ENCODE measurements around the gene ZBTB17. TPM values are rescaled to one million over a fixed set of nuclear protein-coding genes. Genes with fewer than 3 reads are reported as not detected.

The ZBTB17 gene
- total RNA-seq, 1 donor from 2014 or later: 24.7 TPM

DNA sequence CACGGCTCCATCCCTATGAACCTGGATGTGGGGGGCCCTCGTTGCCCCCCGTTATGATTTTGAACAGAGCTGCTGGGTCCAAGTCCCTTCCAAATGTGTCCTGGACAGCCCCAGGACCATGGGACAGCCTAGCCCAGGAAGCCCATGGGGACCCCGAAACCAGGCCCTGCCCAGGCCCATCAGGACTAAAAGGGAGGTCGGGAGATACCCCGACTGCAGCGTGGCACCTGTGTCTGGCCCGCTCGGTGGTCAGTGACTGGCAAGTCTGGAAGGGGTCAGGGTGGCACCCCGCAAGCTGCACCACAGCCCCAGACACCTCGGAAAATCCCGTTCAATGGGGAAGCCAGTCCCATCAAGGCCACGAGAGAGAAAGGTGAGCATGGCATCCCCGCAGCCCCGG, 17.8 kb upstream of the ZBTB17 start:
- H3K27ac ChIP-seq (replicated peaks): no peak overlapping the region
- no peaks in the 10 kb centered on the region for H3K4me1 ChIP-seq
- H3K27me3 ChIP-seq (ENCODE audit: low read depth): no peaks in the 10 kb centered on the region
- no peaks in the 10 kb centered on the region for H3K36me3 ChIP-seq
- intact Hi-C loops (cut with micrococcal nuclease): loop anchor here (5.0 kb wide), 1 partner anchor 181 kb away; no protein-coding TSS in a partner anchor
- no peak overlapping the region for H3K4me3 ChIP-seq
- no peak for TF ChIP-seq CTCF (IDR thresholded peaks at IDR 0.05; ENCODE audit: borderline replicate concordance)
- H3K9me3 ChIP-seq (replicated peaks): no peaks in the 10 kb centered on the region
- DNase-seq: no peak

GRCh38 chr1:15992582-15993500, 16.9 kb upstream of the ZBTB17 start:
- Histone ChIP-seq H3K4me1 (no peaks in the 10 kb centered on the region), H3K9me3 (replicated peaks) (no peaks in the 10 kb centered on the region), H3K27me3 (ENCODE audit: low read depth) (no peaks in the 10 kb centered on the region), H3K27ac (replicated peaks) (no peak overlapping the region), H3K36me3 (no peaks in the 10 kb centered on the region), H3K4me3 (no peak overlapping the region)
- intact Hi-C loops (cut with micrococcal nuclease): loop anchor here (5.0 kb wide), 1 partner anchor 181 kb away; no protein-coding TSS in a partner anchor
- no peak for TF ChIP-seq CTCF (IDR thresholded peaks at IDR 0.05; ENCODE audit: borderline replicate concordance)
- DNase-seq: no peak

DNA sequence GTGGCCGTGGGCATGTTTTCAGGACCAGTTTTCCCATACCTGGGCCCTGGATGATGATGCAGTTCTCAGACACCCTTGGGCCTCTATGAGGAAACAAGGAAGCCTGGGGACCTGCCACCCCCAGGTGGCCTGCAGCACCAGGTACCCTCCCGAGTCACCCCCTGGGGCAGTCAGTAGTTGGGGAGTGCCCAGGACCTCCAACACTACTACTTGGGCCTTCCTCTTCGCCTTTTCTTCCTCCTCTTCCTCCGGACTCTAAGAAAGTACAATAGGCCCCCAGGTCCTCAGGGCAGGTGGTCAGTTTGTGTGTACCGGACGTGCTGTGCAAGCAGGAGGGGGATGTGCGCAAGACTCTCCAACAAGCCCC, 16.3 kb upstream of the ZBTB17 start:
- no peak for DNase-seq
- Histone ChIP-seq H3K27me3 (ENCODE audit: low read depth) (no peaks in the 10 kb centered on the region), H3K4me3 (no peak overlapping the region), H3K4me1 (no peaks in the 10 kb centered on the region), H3K36me3 (no peaks in the 10 kb centered on the region), H3K27ac (replicated peaks) (no peak overlapping the region), H3K9me3 (replicated peaks) (no peaks in the 10 kb centered on the region)
- TF ChIP-seq CTCF (IDR thresholded peaks at IDR 0.05; ENCODE audit: borderline replicate concordance): no peak
- intact Hi-C loops (cut with micrococcal nuclease): loop anchor here (5.0 kb wide), 1 partner anchor 180 kb away; no protein-coding TSS in a partner anchor

DNA sequence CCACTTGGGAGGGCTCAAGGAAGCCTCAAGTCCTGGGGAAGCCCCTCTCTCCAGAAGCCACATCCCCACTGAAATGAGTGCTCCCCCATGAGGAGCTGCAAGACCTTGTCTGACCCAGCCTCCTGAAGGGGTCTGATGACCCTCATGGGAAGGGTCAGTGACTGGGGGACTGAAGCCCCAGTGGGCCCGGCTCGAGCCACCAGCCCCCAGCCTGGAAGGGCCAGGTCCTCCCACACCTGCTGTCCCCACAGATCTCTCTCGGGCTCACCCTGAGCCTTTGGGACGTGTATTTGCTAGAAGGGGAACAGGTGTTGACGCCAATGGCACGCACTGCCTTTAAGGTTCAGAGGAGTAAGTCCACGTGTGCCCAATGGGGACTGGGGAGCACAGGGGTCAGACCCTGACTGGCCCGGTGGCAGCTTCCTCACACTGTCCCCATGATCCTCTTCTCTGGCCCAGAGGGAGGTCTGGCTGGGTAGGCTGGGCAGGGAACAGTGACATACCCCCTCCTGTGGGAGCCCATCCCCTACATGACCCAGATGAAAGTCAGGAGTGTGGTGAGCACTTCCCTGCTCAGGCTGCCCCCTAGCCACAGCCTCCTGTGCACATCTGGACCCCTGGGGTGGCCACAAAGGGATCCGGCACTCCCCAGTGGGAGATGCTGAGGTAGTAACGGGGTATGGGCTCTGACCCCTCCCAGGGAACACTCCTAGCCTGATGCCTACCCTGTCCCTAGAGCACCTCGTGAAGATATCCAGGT, 15.7 kb upstream of the ZBTB17 start:
- intact Hi-C loops (cut with micrococcal nuclease): loop anchor here (5.0 kb wide), 1 partner anchor 179 kb away; no protein-coding TSS in a partner anchor
- DNase-seq: no peak
- H3K4me3 ChIP-seq: no peak overlapping the region
- H3K36me3 ChIP-seq: no peaks in the 10 kb centered on the region
- no peak for TF ChIP-seq CTCF (IDR thresholded peaks at IDR 0.05; ENCODE audit: borderline replicate concordance)
- H3K4me1 ChIP-seq: no peaks in the 10 kb centered on the region
- no peak overlapping the region for H3K27ac ChIP-seq (replicated peaks)
- no peaks in the 10 kb centered on the region for H3K27me3 ChIP-seq (ENCODE audit: low read depth)
- no peaks in the 10 kb centered on the region for H3K9me3 ChIP-seq (replicated peaks)

GRCh38 chr1:15989776-15990175, 13.9 kb upstream of the ZBTB17 start:
- TF ChIP-seq CTCF (IDR thresholded peaks at IDR 0.05; ENCODE audit: borderline replicate concordance): no peak
- Histone ChIP-seq H3K27me3 (ENCODE audit: low read depth) (no peaks in the 10 kb centered on the region), H3K9me3 (replicated peaks) (no peaks in the 10 kb centered on the region), H3K4me1 (no peaks in the 10 kb centered on the region), H3K27ac (replicated peaks) (no peak overlapping the region), H3K36me3 (no peaks in the 10 kb centered on the region), H3K4me3 (no peak overlapping the region)
- intact Hi-C loops (cut with micrococcal nuclease): loop anchor here (5.0 kb wide), 1 partner anchor 177 kb away; no protein-coding TSS in a partner anchor
- no peak for DNase-seq
